ENCODE results near the gene HOXB9.

HOXB9 gene

GRCh38 chr17:48610282-48611211, 15.6 kb downstream of the HOXB9 start, which contains the start of gene HOXB7:
Gene HOXB7 (minus strand): TSS chr17:48611017. CDS start chr17:48610918, 99 bp downstream.
- H3K4me3 ChIP-seq (ENCODE audit: low read depth, low read length): peak within 1 kb of the TSS; percentile 70
- TF ChIP-seq CTCF (IDR thresholded peaks at IDR 0.05; ENCODE audit: low read depth, low read length): no peak

- TF ChIP-seq CTCF (IDR thresholded peaks at IDR 0.05; ENCODE audit: low read depth, low read length): no peak
- H3K4me3 ChIP-seq (ENCODE audit: low read depth, low read length): peak overlapping the region; percentile 70
Measured at GRCh38 chr17:48609759-48610281, 16.3 kb downstream of the HOXB9 start.

- TF ChIP-seq CTCF (IDR thresholded peaks at IDR 0.05; ENCODE audit: low read depth, low read length): no peak
- H3K4me3 ChIP-seq (ENCODE audit: low read depth, low read length): no peak overlapping the region; the same call in 1 of the 2 replicates
Measured at GRCh38 chr17:48609033-48609432, 17.1 kb downstream of the HOXB9 start.

- no peak for TF ChIP-seq CTCF (IDR thresholded peaks at IDR 0.05; ENCODE audit: low read depth, low read length)
- H3K4me3 ChIP-seq (ENCODE audit: low read depth, low read length): no peak overlapping the region
Measured at GRCh38 chr17:48608494-48608834, 17.7 kb downstream of the HOXB9 start.

- TF ChIP-seq CTCF (IDR thresholded peaks at IDR 0.05; ENCODE audit: low read depth, low read length): no peak
- H3K4me3 ChIP-seq (ENCODE audit: low read depth, low read length): no peak overlapping the region
Measured at GRCh38 chr17:48606892-48607614, 19.1 kb downstream of the HOXB9 start.

GRCh38 chr17:48605991-48606891, 19.9 kb downstream of the HOXB9 start:
- no peak overlapping the region for H3K4me3 ChIP-seq (ENCODE audit: low read depth, low read length)
- no peak for TF ChIP-seq CTCF (IDR thresholded peaks at IDR 0.05; ENCODE audit: low read depth, low read length)
